Measurements from ENCODE around the gene PRRG2. TPM values are rescaled to one million over a fixed set of nuclear protein-coding genes. Genes with fewer than 3 reads are reported as not detected.

Gene PRRG2
- total RNA-seq = 6.1 and 7.5 TPM in 2 replicates

DNA sequence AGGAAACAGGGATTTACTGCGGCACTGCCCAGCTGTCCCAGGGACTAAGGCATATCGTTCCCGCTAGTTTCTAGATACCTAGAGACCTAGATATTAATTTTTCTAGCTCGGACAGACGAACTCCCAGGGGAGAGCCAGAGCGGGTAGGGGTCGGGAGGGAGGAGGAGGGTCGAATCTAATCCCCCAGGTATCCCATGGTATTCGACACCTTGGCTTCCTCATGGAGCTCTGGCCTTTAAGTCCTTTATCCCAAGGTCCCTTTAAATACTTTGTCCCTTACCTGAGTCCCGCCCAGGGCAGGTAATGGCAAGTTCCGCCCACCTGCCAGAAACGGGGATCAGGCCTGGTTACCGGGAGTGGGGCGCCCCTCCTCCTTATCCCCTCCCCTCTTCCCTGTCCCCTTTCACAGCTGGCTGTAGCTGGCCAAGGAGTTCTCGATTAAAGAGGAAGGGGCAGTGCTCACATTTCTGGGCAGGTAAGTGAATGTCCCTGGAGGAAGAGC is at the start of gene PRRG2:
TSS of gene PRRG2 (plus strand) at position 310 of the 502 bp plus-strand sequence. CDS start 1,904 bp downstream, outside the sequence.
- no peak for DNase-seq

GRCh38 chr19:49533551-49534488 is 47.3 kb upstream of the PRRG2 start:
- DNase-seq = peak; percentile 69

GRCh38 chr19:49534632-49535385 is 46.3 kb upstream of the PRRG2 start:
- DNase-seq = no peak

DNA sequence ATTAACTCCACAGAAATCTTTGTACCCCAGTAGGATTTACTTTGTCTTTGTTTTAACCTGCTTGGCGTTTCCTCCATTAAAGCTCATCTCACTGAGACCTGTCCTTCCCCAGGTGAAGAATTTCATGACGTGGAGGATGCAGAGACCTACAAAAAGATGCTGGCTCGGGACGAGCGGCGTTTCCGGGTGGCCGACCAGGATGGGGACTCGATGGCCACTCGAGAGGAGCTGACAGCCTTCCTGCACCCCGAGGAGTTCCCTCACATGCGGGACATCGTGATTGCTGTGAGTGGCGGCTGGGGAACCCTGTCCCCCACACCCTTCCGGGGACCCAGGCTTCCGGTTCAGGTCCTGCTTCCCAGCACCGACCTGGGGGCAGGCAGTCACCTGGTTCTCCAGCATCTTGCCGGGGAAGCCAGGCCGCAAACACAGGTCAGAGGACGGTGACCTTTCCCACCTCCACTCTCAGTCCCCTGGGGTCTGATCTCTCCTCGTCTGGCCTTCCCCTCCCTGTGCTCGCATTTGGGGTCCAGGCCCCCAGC is 44.1 kb upstream of the PRRG2 start:
- no peak for DNase-seq

- no peak for DNase-seq
Observed at GRCh38 chr19:49538643-49539042, 42.5 kb upstream of the PRRG2 start.

DNA sequence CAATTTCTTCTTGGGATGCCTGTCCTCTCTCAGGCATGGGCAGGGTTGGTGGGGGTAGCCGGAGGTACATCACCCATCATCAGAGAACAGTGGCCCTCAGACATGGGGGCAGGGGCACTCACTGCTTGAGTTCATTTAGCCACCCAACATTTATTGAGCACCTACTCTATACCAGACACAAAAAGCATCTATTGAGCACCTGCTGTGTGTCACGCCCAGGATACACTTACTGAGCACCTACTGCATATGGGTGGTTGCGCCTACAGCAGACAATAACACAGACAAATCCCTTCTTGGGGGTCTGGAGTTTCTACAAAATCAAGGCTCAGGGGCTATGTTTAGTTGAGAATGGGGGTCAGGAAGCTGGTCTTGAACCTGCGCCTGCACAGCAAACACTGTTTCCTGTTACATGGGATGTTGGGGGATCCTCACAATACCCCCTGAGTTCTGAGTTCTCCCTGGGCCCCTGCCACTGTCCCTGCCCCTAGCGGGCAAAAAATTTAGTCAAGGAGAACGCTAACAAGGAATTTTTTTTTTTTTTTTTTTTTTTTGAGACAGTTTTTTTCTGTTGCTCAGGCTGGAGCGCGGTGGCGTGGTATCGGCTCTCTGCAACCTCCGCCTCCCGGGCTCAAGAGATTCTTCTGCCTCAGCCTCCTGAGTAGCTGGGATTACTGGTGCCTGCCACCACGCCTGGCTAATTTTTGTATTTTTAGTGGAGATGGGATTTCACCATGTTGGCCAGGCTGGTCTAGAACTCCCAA is 41.7 kb upstream of the PRRG2 start:
- DNase-seq = no peak

- DNase-seq = no peak
Observed at GRCh38 chr19:49541914-49542313, 39.2 kb upstream of the PRRG2 start.

- DNase-seq = no peak
Observed at GRCh38 chr19:49542446-49542845, 38.7 kb upstream of the PRRG2 start.

DNA sequence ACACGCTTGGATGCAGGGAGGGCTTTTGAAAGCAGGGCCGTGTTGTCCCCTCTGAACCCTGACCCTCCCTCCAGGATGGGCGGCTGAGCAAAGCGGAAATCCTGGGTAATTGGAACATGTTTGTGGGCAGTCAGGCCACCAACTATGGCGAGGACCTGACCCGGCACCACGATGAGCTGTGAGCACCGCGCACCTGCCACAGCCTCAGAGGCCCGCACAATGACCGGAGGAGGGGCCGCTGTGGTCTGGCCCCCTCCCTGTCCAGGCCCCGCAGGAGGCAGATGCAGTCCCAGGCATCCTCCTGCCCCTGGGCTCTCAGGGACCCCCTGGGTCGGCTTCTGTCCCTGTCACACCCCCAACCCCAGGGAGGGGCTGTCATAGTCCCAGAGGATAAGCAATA is 38.1 kb upstream of the PRRG2 start:
- DNase-seq = no peak

- DNase-seq = no peak
Observed at GRCh38 chr19:49544154-49544553, 37.0 kb upstream of the PRRG2 start.

- DNase-seq = peak; percentile 95
Observed at GRCh38 chr19:49546825-49547565, 34.1 kb upstream of the PRRG2 start.

DNA sequence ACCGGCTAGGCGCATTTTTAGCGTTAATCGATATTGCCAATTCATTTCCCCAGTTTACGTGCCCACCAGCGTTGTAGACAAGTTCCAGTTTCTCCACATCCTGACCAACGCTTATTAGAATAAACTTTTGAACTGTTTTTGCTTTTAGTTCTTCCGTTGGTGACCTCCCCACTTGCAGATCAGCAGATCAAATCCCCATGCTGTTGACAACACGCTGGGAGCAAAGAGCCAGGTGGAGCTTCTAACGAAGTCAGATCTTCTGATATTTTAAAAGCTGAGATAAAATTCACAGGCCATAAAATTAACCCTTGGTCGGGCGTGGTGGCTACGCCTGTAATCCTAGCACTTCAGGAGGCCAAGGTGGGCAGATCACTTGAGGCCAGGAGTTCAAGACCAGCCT is 32.1 kb upstream of the PRRG2 start:
- DNase-seq = no peak

GRCh38 chr19:49551531-49551930 is 29.6 kb upstream of the PRRG2 start:
- no peak for DNase-seq

DNA sequence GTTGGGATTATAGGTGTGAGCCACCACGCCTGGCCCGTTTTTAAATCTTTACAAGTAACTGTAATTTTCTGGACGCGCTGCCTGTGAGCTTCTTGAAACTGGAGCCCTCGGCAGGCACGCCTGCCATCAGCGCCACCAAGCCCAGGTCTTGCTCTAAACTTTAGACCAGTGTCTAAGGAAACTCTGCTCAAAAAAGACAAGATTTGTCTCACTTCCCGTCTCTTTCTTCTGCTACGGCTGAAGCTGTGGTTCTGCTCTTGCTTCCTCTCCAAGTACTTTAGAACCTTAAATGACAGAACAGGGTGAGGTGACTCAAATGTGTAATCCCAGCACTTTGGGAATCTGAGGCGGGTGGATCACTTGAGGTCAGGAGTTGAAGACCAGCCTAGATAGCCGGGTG is 28.4 kb upstream of the PRRG2 start:
- no peak for DNase-seq

- DNase-seq = peak; percentile 86
Observed at GRCh38 chr19:49553451-49554271, 27.5 kb upstream of the PRRG2 start.

DNA sequence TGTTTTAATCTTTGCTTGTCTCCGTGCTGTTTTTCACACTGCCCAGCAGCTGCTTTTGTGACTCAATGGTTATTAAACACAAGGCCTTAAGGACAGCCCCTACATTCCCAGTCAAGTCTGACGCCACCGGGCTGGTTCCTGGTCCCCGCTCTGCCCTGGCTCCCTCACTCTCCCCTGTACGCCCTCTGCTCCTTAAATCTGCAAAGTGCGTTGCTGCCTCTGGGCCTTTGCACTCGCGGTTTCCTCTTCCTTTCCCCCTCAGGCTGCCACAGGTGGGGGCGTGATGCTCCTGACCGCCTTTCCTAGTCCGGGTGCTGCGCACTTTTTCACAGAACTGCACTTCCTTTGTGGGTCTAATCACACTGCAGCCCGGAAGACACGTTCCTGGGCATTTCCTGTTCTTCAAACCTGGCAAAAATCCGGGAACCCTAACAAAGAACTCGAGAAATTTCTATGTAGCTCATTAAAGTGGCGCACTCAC is 26.4 kb upstream of the PRRG2 start:
- DNase-seq = peak; percentile 98

DNA sequence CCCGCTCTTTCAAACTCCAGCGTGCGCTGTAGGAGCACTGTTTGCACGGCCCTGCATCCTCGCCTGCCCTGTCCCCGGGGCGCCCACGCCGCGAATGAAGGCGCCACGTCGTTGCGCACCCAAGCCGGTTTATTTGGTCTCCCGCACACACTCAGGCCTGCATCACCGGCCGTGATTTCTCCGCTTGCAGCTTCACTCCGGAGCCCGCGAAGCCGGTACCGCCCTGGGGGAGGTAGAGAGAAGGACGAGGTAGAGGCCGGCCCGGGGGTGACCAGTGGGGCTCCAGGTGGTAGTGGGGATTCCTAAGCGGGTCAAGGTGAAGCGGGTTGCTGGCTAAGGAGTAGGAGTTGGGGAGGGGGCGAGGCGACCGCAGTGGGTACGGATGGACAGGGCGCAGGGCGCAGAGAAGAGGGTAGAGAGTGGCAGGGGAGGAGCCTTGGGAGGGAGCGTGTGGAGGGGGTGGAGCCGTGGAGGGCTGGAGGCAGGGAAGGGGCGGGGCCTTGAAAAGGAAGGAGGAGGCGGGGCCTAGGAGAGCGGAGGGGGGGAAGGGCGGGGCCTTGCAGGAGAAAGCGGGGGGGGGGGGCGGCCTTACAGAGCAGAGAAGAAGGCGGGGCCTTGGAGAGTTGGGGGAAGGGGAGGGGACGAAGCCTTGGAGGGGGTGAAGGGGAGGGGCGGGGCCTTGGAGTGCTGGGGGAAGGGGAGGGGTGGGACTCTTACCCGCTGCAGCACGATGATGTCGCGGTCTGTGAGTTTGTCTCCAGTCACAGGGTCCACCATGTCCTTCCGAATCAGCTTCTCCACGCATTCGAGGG is 25.3 kb upstream of the PRRG2 start:
- peak; percentile 59 for DNase-seq

GRCh38 chr19:49556412-49557398 is 24.4 kb upstream of the PRRG2 start:
- no peak for DNase-seq

All from dermis blood vessel endothelial cell (primary cell).